ENCODE measurements around the gene STRIT1. TPM values are rescaled to one million over a fixed set of nuclear protein-coding genes. Genes with fewer than 3 reads are reported as not detected.

The STRIT1 gene
- total and polyA plus RNA-seq, 5 experiments from 2014 or later = not detected

DNA sequence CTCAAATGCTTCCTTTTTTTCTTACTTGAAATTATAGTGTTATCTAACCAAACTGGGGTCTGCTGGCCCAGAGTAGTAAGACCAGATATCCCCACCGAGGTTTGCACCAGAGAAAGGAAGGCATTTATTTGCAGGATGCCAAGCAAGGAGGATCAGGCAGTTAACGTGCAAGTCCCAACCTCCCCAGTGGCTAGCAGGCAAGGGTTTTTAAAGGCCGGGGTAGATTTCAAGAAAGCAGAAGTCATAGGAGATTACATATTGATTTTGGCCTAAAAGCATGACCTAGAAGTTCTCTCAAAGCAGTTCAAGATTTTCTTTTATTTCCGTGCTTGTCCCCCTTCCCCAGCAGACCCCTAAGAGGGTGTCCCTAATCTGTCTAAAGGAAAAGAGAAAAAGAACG, 32.8 kb upstream of the STRIT1 start:
- Mint-ChIP-seq H3K9me3 (no peaks in the 10 kb centered on the region), H3K4me1 (no peaks in the 10 kb centered on the region), H3K36me3 (no peaks in the 10 kb centered on the region), H3K27me3 (no peaks in the 10 kb centered on the region), H3K4me3 (no peak overlapping the region), H3K27ac (peak overlapping the region in 1 of 10 donors; percentile 22)
- DNase-seq (no peak), ATAC-seq (no peak)
- POLR2A ChIA-PET = no interaction called here

DNA sequence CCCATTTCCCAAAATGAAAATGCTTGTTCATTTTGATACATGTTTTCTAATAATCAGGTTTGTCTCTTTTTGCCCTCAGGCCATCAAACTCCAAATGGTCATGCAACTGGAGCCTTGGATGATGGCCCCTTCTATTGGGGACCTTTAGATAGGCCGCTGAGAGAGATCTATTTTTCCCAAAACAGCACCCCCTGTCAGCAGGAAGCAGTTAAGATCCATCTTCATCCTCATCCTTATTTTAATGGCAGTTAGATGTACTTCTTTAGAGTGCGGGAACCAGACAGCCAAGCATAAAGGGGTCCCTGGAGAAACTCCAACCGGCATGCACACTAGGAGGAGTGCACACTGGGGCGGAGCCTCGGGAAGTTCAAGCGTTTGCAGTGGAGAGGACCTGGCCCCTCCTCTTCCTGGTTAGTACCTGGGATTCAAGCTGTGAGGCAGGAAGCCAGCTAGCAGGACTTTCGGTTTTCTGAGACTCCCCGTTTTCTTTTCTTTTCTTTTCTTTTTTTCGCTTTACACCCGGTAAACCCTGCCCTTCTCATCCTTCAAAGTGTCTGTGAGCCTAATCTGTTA, 31.9 kb upstream of the STRIT1 start:
- H3K27me3 Mint-ChIP-seq = no peaks in the 10 kb centered on the region
- no peak overlapping the region for H3K27ac Mint-ChIP-seq
- POLR2A ChIA-PET = interaction anchor here (0.6 kb wide), 1 partner anchor 698 kb away, joined by 3 read pairs; no protein-coding TSS in a partner anchor
- no peaks in the 10 kb centered on the region for H3K9me3 Mint-ChIP-seq
- H3K4me3 Mint-ChIP-seq = peak overlapping the region in 3 of 10 donors; percentile 31 to 40 (median 34)
- no peak for DNase-seq
- no peaks in the 10 kb centered on the region for H3K4me1 Mint-ChIP-seq
- H3K36me3 Mint-ChIP-seq = no peaks in the 10 kb centered on the region
- ATAC-seq = no peak

DNA sequence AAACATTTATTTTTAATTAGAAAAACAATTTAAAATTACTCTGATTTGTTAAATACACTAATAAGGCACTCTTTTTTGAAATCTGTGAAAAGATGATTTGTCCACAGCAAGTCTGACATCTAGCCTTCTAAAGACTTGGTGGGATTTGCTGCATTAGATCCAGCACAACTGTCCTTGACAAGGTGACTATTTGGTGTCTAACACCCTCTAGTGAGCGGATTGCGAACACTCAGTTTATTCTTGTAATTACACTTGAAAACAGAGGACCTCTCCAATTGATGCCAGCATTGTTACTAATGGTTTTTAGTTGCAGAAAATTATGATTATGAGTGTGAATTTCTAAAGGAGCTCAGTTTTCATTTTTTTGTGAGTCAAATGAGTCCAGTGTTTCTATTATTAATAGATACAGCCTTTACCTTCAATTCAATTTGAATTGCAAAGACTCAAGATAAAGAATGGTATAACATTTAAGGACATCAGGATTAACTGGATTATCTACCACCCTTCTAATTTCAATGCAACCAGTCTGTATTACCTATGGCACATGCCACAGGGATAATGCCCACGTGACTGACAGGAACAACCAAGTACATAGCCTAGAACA, 29.7 kb upstream of the STRIT1 start:
- Mint-ChIP-seq H3K4me1 (no peaks in the 10 kb centered on the region), H3K36me3 (no peaks in the 10 kb centered on the region), H3K27me3 (no peaks in the 10 kb centered on the region), H3K27ac (no peak overlapping the region), H3K9me3 (no peaks in the 10 kb centered on the region), H3K4me3 (no peak overlapping the region)
- POLR2A ChIA-PET = no interaction called here
- no peak for ATAC-seq
- no peak for DNase-seq

DNA sequence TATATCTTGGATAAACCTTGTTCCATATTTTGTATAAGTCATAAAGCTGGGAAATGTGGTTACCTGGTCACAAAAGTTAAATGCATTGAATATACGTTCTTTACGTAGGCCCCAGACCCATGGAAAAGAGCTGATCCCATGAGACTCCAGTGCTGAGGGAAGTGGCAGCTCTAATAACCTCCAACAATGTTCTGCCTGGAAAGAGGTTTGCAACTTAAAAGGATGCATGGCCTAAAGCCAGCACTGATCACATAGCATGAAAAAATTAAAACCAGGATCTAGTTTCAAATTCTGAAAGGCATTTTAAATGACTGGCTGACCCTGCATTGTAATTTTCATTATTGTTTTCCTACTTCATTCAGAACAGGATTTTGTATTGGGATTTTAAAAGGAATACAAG, 27.9 kb upstream of the STRIT1 start:
- no peaks in the 10 kb centered on the region for H3K4me1 Mint-ChIP-seq
- no peaks in the 10 kb centered on the region for H3K27me3 Mint-ChIP-seq
- H3K9me3 Mint-ChIP-seq = no peaks in the 10 kb centered on the region
- POLR2A ChIA-PET = no interaction called here
- H3K36me3 Mint-ChIP-seq = no peaks in the 10 kb centered on the region
- H3K27ac Mint-ChIP-seq = no peak overlapping the region
- no peak overlapping the region for H3K4me3 Mint-ChIP-seq
- DNase-seq = no peak
- no peak for ATAC-seq

DNA sequence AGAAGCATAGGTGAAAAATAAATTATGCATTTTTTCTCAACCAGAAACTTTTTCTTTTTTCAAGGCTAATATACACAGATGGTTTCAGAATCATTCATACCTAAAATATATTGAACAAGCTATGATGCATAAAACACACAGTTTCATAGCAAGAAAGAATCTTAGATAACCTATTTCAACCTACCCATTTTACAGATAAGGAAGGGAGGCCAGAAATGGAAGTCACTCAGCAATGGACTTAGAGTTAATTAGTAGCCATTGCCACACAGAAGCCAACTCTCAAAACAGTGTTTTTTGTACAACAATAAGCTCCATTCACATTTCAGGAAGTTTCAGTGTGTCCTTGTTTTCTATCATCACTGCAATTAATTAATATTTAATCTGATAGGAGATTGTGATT, 27.5 kb upstream of the STRIT1 start:
- Mint-ChIP-seq H3K27me3 (no peaks in the 10 kb centered on the region), H3K36me3 (no peaks in the 10 kb centered on the region), H3K4me1 (no peaks in the 10 kb centered on the region), H3K4me3 (no peak overlapping the region), H3K27ac (no peak overlapping the region), H3K9me3 (no peaks in the 10 kb centered on the region)
- POLR2A ChIA-PET = no interaction called here
- ATAC-seq (no peak), DNase-seq (no peak)

DNA sequence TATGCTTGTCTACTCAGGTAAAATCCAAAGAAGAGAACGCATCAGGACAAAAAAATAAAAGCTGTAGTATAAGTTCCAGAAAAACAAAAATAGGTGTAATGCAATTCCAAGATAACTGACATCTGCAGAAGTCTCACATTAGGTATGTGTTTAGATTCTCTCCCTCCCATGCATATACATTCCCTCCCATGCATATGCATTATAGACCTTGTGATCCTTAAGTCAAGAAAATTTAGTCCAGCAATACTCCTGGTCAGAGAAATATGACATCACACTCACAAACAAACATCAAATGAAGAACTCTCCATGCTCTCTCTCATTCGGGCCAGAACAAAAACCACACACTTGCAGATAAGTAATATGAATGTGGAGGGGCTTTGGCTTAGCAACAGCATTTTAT, 25.3 kb upstream of the STRIT1 start:
- no peak for ATAC-seq
- no peaks in the 10 kb centered on the region for H3K4me1 Mint-ChIP-seq
- no peak for DNase-seq
- H3K4me3 Mint-ChIP-seq = no peak overlapping the region
- no peaks in the 10 kb centered on the region for H3K9me3 Mint-ChIP-seq
- POLR2A ChIA-PET = no interaction called here
- no peaks in the 10 kb centered on the region for H3K27me3 Mint-ChIP-seq
- H3K27ac Mint-ChIP-seq = no peak overlapping the region
- H3K36me3 Mint-ChIP-seq = no peaks in the 10 kb centered on the region

DNA sequence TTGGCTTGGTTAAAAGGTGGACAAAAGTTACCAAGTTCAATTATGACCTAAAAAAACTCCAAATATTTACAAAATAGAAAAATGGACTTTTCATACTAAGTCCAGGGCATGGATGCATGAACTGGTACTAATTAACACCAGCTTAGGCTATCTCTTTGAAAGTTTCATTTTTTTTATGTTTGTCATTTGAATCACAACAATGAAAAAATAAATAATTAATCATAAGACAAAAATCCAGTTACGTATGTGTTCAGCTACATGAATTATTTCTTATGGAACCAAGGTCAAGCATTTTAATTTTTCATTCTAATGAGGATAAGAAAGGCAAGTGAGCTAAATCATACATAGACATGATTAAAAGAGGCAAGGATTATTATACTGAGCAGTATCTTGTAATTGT, 23.7 kb upstream of the STRIT1 start:
- Mint-ChIP-seq H3K4me3 (no peak overlapping the region), H3K36me3 (no peaks in the 10 kb centered on the region), H3K27me3 (no peaks in the 10 kb centered on the region), H3K9me3 (no peaks in the 10 kb centered on the region), H3K27ac (no peak overlapping the region), H3K4me1 (no peaks in the 10 kb centered on the region)
- ATAC-seq (no peak), DNase-seq (no peak)
- POLR2A ChIA-PET = no interaction called here

DNA sequence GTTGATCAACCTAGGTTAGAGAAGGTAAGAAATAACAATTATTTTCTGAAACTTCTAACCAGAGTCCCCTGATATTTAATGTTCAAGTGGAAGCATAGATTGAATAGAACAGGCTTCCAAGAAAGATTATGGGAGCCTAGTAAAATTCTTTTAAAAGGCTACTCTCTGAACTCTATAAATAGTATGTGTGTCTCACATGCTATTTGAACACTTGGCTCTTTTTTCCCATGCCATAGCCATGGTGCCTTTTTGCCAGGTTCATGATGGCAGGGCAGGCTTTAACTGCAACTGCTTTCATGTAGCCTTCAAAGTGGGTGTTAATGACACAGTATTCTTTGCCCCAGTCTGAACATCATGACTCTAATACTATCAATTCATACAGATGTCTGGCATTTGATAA, 22.9 kb upstream of the STRIT1 start:
- Mint-ChIP-seq H3K36me3 (no peaks in the 10 kb centered on the region), H3K9me3 (no peaks in the 10 kb centered on the region), H3K4me3 (no peak overlapping the region), H3K27me3 (no peaks in the 10 kb centered on the region), H3K4me1 (no peaks in the 10 kb centered on the region), H3K27ac (no peak overlapping the region)
- POLR2A ChIA-PET = no interaction called here
- no peak for DNase-seq
- no peak for ATAC-seq

DNA sequence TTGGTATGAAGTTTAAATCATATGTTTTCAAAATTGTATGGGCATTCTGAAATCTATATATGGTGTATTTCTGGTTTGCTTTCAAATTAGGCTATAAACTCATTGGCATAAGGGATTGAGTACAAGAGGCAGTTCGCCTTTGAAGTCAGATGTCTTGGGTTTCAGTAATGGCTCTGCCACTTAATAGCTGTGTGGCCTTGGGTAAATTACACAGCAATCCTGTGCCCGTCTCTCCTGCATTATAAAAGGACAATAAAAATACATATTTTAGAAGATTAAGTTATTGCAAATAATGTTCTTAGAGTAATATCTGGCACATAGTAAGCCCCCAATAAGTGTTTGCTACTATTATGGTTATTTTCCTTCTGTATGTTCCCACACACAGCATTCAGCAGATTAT, 20.4 kb upstream of the STRIT1 start:
- DNase-seq (no peak), ATAC-seq (no peak)
- POLR2A ChIA-PET = no interaction called here
- Mint-ChIP-seq H3K4me3 (no peak overlapping the region), H3K4me1 (no peaks in the 10 kb centered on the region), H3K36me3 (no peaks in the 10 kb centered on the region), H3K27ac (no peak overlapping the region), H3K9me3 (no peaks in the 10 kb centered on the region), H3K27me3 (peaks cover 0 to 4% (median 0%) of the 10 kb centered on the region in 5 donors)

DNA sequence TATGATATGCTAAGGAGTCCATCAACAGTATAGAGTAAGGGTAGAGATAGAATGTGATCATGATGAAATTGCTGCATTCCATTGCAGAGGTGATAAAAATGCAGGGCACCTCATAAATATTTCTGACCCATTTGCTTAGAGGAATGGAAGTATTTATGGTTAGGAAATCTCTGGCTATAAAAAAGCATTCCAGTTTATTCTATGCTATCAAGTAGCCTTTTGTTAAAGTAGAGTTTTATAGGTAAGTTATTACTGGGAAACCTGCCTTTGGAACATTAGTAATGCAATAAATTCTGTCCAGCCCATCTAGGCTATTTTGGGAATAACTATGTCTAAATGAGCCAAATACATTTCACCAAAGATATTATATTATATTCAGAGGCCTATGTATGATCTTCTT, 19.8 kb upstream of the STRIT1 start:
- Mint-ChIP-seq H3K9me3 (no peaks in the 10 kb centered on the region), H3K27ac (no peak overlapping the region), H3K27me3 (peaks cover 0 to 4% (median 0%) of the 10 kb centered on the region in 5 donors), H3K4me1 (no peaks in the 10 kb centered on the region), H3K36me3 (no peaks in the 10 kb centered on the region), H3K4me3 (no peak overlapping the region)
- POLR2A ChIA-PET = no interaction called here
- ATAC-seq (no peak), DNase-seq (no peak)

DNA sequence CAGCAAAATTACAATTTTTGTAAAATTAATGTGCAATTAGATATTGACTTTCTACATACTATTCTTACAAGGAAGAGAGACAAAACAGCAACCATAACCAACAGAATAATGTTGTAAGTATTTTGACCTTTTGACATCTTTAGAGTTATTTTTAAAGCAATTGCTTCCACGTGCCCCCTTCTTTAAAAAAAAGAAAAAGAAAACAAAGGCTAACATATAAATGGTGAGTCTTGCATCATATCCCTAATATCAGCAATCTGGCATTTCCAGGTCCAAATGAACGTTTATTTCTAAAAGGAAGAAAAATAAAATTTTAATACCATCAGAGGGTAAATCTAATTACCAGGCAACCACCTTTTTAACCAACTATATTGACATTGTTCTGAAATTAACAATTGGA, 19.3 kb upstream of the STRIT1 start:
- Mint-ChIP-seq H3K36me3 (no peaks in the 10 kb centered on the region), H3K27me3 (peaks cover 0 to 4% (median 0%) of the 10 kb centered on the region in 5 donors), H3K27ac (no peak overlapping the region), H3K9me3 (no peaks in the 10 kb centered on the region), H3K4me1 (no peaks in the 10 kb centered on the region), H3K4me3 (no peak overlapping the region)
- ATAC-seq = no peak
- no peak for DNase-seq
- POLR2A ChIA-PET = no interaction called here

DNA sequence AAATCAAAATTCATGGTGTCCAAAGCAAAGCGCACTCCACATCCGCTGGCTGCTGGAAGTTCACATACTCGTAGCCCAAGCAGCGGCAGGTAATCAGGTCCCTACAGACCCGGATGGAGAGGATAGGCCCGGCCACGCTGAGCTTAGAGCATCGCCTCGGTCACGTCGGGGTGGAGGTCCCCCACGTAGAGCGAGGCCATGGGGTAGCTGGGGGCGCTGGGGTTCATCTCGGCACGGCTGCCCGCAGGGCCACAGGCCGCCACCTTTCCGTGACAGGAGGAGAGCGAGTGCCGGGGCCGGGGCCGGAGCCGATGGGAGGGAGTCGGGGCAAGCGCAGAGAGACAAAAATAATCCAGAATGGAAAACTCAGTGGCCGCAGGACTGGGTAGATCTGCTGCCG, 16.1 kb upstream of the STRIT1 start:
- H3K27me3 Mint-ChIP-seq = peaks cover 0 to 4% (median 0%) of the 10 kb centered on the region in 5 donors
- H3K4me1 Mint-ChIP-seq = no peaks in the 10 kb centered on the region
- H3K27ac Mint-ChIP-seq = no peak overlapping the region
- H3K4me3 Mint-ChIP-seq = no peak overlapping the region
- H3K9me3 Mint-ChIP-seq = no peaks in the 10 kb centered on the region
- POLR2A ChIA-PET = no interaction called here
- H3K36me3 Mint-ChIP-seq = no peaks in the 10 kb centered on the region
- ATAC-seq (no peak), DNase-seq (no peak)

DNA sequence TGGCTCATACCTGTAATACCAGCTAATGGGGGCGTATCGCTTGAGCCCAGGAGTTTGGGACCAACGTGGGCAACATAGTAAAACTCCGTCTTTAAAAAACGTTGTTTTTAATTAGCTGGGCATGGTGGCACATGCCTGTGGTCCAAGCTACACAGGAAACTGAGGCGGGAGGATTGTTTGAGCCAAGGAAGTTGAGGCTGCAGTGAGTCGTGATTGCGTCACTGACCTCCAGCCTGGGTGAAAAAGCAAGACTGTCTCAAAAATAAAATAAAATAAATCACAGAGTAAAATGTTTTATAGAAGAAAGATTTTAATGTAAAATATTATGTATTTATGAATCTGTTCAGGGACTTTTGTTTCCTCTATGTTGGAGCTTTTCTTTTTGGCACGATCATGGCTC, 15.3 kb upstream of the STRIT1 start:
- ATAC-seq (no peak), DNase-seq (no peak)
- Mint-ChIP-seq H3K27ac (no peak overlapping the region), H3K36me3 (no peaks in the 10 kb centered on the region), H3K4me3 (no peak overlapping the region), H3K9me3 (peaks cover 0 to 2% (median 0%) of the 10 kb centered on the region in 9 donors), H3K4me1 (no peaks in the 10 kb centered on the region), H3K27me3 (peaks cover 0 to 4% (median 0%) of the 10 kb centered on the region in 5 donors)
- POLR2A ChIA-PET = no interaction called here

DNA sequence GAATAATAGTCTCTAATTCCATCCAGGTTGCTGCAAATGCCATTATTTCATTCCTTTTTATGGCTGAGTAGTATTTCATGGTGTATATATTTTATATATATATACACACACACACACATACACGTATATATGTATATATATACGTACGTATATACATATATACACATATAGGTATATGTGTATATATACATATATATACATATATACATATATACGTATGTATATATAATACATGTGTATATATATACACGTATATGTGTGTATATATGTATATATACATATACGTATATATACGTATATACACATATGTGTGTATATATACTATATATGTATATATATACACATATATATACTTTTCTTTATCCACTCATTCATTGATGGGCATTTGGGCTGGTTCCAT, 13.7 kb upstream of the STRIT1 start:
- Mint-ChIP-seq H3K9me3 (peaks cover 0 to 2% (median 0%) of the 10 kb centered on the region in 9 donors), H3K4me1 (no peaks in the 10 kb centered on the region), H3K4me3 (no peak overlapping the region), H3K27me3 (peaks cover 0 to 4% (median 0%) of the 10 kb centered on the region in 5 donors), H3K27ac (no peak overlapping the region), H3K36me3 (no peaks in the 10 kb centered on the region)
- ATAC-seq (no peak), DNase-seq (no peak)
- POLR2A ChIA-PET = no interaction called here
